Nucleus accumbens (tissue), 56 donors: ENCODE results near the gene ZNF608.
A peak's percentile ranks its signal among the peaks of the same experiment; 100 is the strongest.

Source experiments
- DNase-seq, 56 donors: peaks; one replicate each; lab custom pipeline; 2025; lab: John Stamatoyannopoulos, UW

The ZNF608 gene

GRCh38 chr5:124745928-124746915, at the start of gene ZNF608:
Gene ZNF608, minus strand, starts transcription at chr5:124746639. Its CDS starts 1,650 bp downstream, at chr5:124744989.
- DNase-seq, result peak in 38 of 56 donors; percentile 2 to 71 (median 36)

GRCh38 chr5:124795829-124796228, 49.4 kb upstream of the ZNF608 start:
- no peak for DNase-seq

GRCh38 chr5:124790895-124791732, 44.7 kb upstream of the ZNF608 start:
- no peak for DNase-seq

GRCh38 chr5:124790301-124790894, 44.0 kb upstream of the ZNF608 start:
- peak in 2 of 56 donors; percentile 4 for DNase-seq

GRCh38 chr5:124789104-124789605, 42.7 kb upstream of the ZNF608 start:
- DNase-seq, result no peak

- DNase-seq, result no peak
These were observed 37.4 kb upstream of the ZNF608 start for GRCh38 chr5:124783794-124784193.

GRCh38 chr5:124783285-124783684, 36.8 kb upstream of the ZNF608 start:
- no peak for DNase-seq

- DNase-seq, result no peak
These were observed 35.8 kb upstream of the ZNF608 start for GRCh38 chr5:124782262-124782661.

GRCh38 chr5:124780011-124780410, 33.6 kb upstream of the ZNF608 start:
- no peak for DNase-seq

GRCh38 chr5:124773315-124774311, 27.2 kb upstream of the ZNF608 start:
- peak in 19 of 56 donors; percentile 2 to 37 (median 15) for DNase-seq

GRCh38 chr5:124772457-124773200, 26.2 kb upstream of the ZNF608 start:
- DNase-seq, result no peak

GRCh38 chr5:124771761-124772160, 25.3 kb upstream of the ZNF608 start:
- DNase-seq, result no peak

- DNase-seq, result no peak
These were observed 18.7 kb upstream of the ZNF608 start for GRCh38 chr5:124764992-124765611.

- DNase-seq, result no peak
These were observed 18.1 kb upstream of the ZNF608 start for GRCh38 chr5:124764585-124764984.

GRCh38 chr5:124761010-124761409, 14.6 kb upstream of the ZNF608 start:
- DNase-seq, result peak in 18 of 56 donors; percentile 7 to 56 (median 28)

- no peak for DNase-seq
These were observed 14.2 kb upstream of the ZNF608 start for GRCh38 chr5:124760608-124761007.

- peak in 37 of 56 donors; percentile 12 to 85 (median 34) for DNase-seq
These were observed 9.1 kb upstream of the ZNF608 start for GRCh38 chr5:124755565-124755964.

GRCh38 chr5:124755041-124755440, 8.6 kb upstream of the ZNF608 start:
- DNase-seq, result no peak
